MCF 10A (cell line): ENCODE measurements around the gene MVB12A. TPM values are rescaled to one million over a fixed set of nuclear protein-coding genes. Genes with fewer than 3 reads are reported as not detected.

Source experiments
- BruUV-seq: library from RNA; stranded (reverse); fragments of 400-500 nt; replicated peaks from 2 replicates; lab custom pipeline; 2021; lab: Mats Ljungman, UMichigan
- CTCF ChIA-PET: fragments of 300-600 bp; sonication (Branson Sonifier 250); formaldehyde crosslinking; extraction: SDS; loops from one replicate; lab custom pipeline; 2021; ENCODE audit warnings: antibody characterized with exemption, inconsistent platforms; lab: Yijun Ruan, JAX
- POLR2A ChIA-PET: fragments of 300-600, 350-650 bp; sonication (Branson Sonifier 250); formaldehyde crosslinking; extraction: SDS; loops from one replicate; lab custom pipeline; 2020; ENCODE audit warnings: antibody characterized with exemption, inconsistent platforms; lab: Yijun Ruan, JAX
- DNase-seq: peaks from one replicate; pipeline ENCODE4 v3.0.0-alpha.2; 2018; ENCODE audit not compliant: unreplicated experiment
- H3K27ac Mint-ChIP-seq: one replicate; pipeline ENCODE4 v1.8.0; 2022; ENCODE audit warnings: mild to moderate bottlenecking, low read depth, mixed read lengths; ENCODE audit not compliant: unreplicated experiment
- H3K27me3 Mint-ChIP-seq: one replicate; pipeline ENCODE4 v1.8.0; 2022; ENCODE audit warnings: mixed read lengths; ENCODE audit not compliant: insufficient read depth, unreplicated experiment
- H3K36me3 Mint-ChIP-seq: one replicate; pipeline ENCODE4 v1.8.0; 2022; ENCODE audit warnings: mild to moderate bottlenecking, moderate library complexity, mixed read lengths; ENCODE audit not compliant: insufficient read depth, unreplicated experiment
- H3K4me1 Mint-ChIP-seq: one replicate; pipeline ENCODE4 v1.8.0; 2022; ENCODE audit warnings: mixed read lengths; ENCODE audit not compliant: insufficient read depth, unreplicated experiment
- H3K4me3 Mint-ChIP-seq: one replicate; pipeline ENCODE4 v1.8.0; 2022; ENCODE audit warnings: mild to moderate bottlenecking, moderate library complexity, mixed read lengths; ENCODE audit not compliant: unreplicated experiment
- H3K9me3 Mint-ChIP-seq: one replicate; pipeline ENCODE4 v1.8.0; 2022; ENCODE audit warnings: mixed read lengths; ENCODE audit not compliant: unreplicated experiment
- CTCF ChIP-seq: fragments of 200-600 bp; IDR thresholded peaks from one replicate; pipeline ENCODE4 v1.8.0; 2022; ENCODE audit warnings: antibody characterized with exemption, mild to moderate bottlenecking; ENCODE audit not compliant: unreplicated experiment
- intact Hi-C: fragments of 100-400 bp; cut with micrococcal nuclease; formaldehyde crosslinking; loops from 2 replicates; pipeline ENCODE4 v1.14.1; 2022
- total RNA-seq: library from RNA; stranded (reverse); gene quantifications from 2 replicates; pipeline ENCODE4 v1.2.3, GENCODE V29; 2022

Gene MVB12A
- total RNA-seq, 1 experiment from 2014 or later = 51.1 TPM

GRCh38 chr19:17424743-17425365 lies 5.0 kb downstream of the MVB12A start:
- BruUV-seq = no TSS peak
- CTCF ChIA-PET = interaction anchor here (0.7 to 1.1 kb wide), 2 partner anchors 18 to 370 kb away, joined by 3 to 4 read pairs; partner anchors contain the start of gene B3GNT3
- peak; percentile 23 for DNase-seq

DNA sequence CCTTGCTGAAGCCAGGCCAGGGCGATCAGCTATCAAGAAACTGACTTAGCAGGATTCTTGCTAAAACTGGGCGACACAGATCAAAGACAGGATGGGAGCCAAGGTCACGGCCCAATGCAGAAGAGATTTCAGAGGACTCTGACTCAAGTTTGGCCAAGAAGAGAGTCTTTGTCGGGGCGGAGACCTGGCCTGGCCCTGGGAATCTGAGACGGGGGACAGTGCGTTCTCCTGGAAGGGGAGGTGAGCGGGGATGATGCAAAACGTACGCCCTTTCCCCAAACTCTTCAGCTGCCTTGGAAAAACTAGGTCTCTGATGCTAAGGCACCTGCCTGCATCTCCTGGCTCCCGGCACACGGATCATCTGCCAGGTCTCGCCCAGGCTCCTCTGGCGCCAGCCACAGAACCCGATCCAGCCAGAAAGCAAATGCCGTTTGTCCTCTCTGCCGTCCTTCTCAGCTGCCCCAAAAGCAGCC lies 9.8 kb downstream of the MVB12A start:
- no peak for TF ChIP-seq CTCF
- peaks cover 10% of the 10 kb centered on the region for H3K4me1 Mint-ChIP-seq
- intact Hi-C loops = no loop called here

More at GRCh38 chr19:17424743-17425365, 5.0 kb downstream of the MVB12A start:
- intact Hi-C loops = no loop called here
- POLR2A ChIA-PET = no interaction called here
- Mint-ChIP-seq H3K27ac (peak overlapping the region; percentile 35), H3K27me3 (no peaks in the 10 kb centered on the region), H3K9me3 (no peaks in the 10 kb centered on the region), H3K36me3 (peaks cover 11% of the 10 kb centered on the region), H3K4me1 (peaks cover 13% of the 10 kb centered on the region), H3K4me3 (no peak overlapping the region)
- peak; percentile 8 for TF ChIP-seq CTCF

GRCh38 chr19:17431417-17431816 lies 11.6 kb downstream of the MVB12A start:
- peaks cover 10% of the 10 kb centered on the region for H3K4me1 Mint-ChIP-seq
- BruUV-seq = no TSS peak
- no peaks in the 10 kb centered on the region for H3K27me3 Mint-ChIP-seq
- ChIA-PET CTCF (no interaction called here), POLR2A (no interaction called here)
- TF ChIP-seq CTCF = no peak
- H3K9me3 Mint-ChIP-seq = no peaks in the 10 kb centered on the region
- DNase-seq = no peak
- H3K27ac Mint-ChIP-seq = no peak overlapping the region
- H3K4me3 Mint-ChIP-seq = no peak overlapping the region
- H3K36me3 Mint-ChIP-seq = no peaks in the 10 kb centered on the region
- intact Hi-C loops = no loop called here

More for the DNA sequence above, 9.8 kb downstream of the MVB12A start:
- Mint-ChIP-seq H3K27ac (no peak overlapping the region), H3K4me3 (no peak overlapping the region), H3K27me3 (no peaks in the 10 kb centered on the region), H3K9me3 (no peaks in the 10 kb centered on the region), H3K36me3 (peaks cover 5% of the 10 kb centered on the region)
- no TSS peak for BruUV-seq
- POLR2A ChIA-PET = interaction anchor here (2.8 kb wide), 1 partner anchor 10 kb away, joined by 12 read pairs; the partner anchor contains the start of gene MVB12A
- CTCF ChIA-PET = interaction anchor here (0.7 to 2.3 kb wide), 4 partner anchors 12 to 358 kb away, joined by 3 to 11 read pairs (median 4); no protein-coding TSS in a partner anchor
- no peak for DNase-seq

- TF ChIP-seq CTCF = no peak
- no peaks in the 10 kb centered on the region for H3K27me3 Mint-ChIP-seq
- ChIA-PET CTCF (interaction anchor here (0.9 kb wide), 1 partner anchor 18 kb away, joined by 3 read pairs; no protein-coding TSS in a partner anchor), POLR2A (interaction anchor here (0.7 kb wide), 1 partner anchor 55 kb away, joined by 3 read pairs; no protein-coding TSS in a partner anchor)
- BruUV-seq = no TSS peak
- no peaks in the 10 kb centered on the region for H3K9me3 Mint-ChIP-seq
- no peak overlapping the region for H3K27ac Mint-ChIP-seq
- no peak for DNase-seq
- intact Hi-C loops = no loop called here
- no peak overlapping the region for H3K4me3 Mint-ChIP-seq
- no peaks in the 10 kb centered on the region for H3K36me3 Mint-ChIP-seq
- no peaks in the 10 kb centered on the region for H3K4me1 Mint-ChIP-seq
Observed at GRCh38 chr19:17435218-17435617, 15.4 kb downstream of the MVB12A start.
